GM12865 (cell line): ENCODE results near the gene ZNF646.

ENCODE experiments used
- DNase-seq: peaks from one replicate; pipeline ENCODE4 v3.0.0; 2010; ENCODE audit warnings: low read depth
- H3K4me3 ChIP-seq: 2 replicates; pipeline ENCODE4 v1.5.1; 2011; ENCODE audit warnings: mild to moderate bottlenecking, low read depth, low read length, control low read depth
- CTCF ChIP-seq: IDR thresholded peaks from 2 replicates; pipeline ENCODE4 v1.5.1; 2011; ENCODE audit warnings: low read length, control low read depth, low read depth, inconsistent platforms; ENCODE audit not compliant: insufficient read depth; ENCODE audit errors: missing control alignments

Gene ZNF646

GRCh38 chr16:31131841-31132271, 57.6 kb downstream of the ZNF646 start:
- no peak for TF ChIP-seq CTCF
- no peak overlapping the region for H3K4me3 ChIP-seq
- DNase-seq: no peak

GRCh38 chr16:31132303-31132979, 58.2 kb downstream of the ZNF646 start:
- TF ChIP-seq CTCF: no peak
- no peak overlapping the region for H3K4me3 ChIP-seq
- DNase-seq: no peak

GRCh38 chr16:31133046-31133501, 58.9 kb downstream of the ZNF646 start:
- DNase-seq: no peak
- H3K4me3 ChIP-seq: no peak overlapping the region

More at GRCh38 chr16:31133046-31133501, 58.9 kb downstream of the ZNF646 start:
- no peak for TF ChIP-seq CTCF
